ENCODE results near the gene TMEM117.
"Not testable (repeated sequence)": the region's sequence is repeated elsewhere in the genome, so short reads cannot be mapped to it uniquely, and the experiment has no call there.

TMEM117 gene

DNA sequence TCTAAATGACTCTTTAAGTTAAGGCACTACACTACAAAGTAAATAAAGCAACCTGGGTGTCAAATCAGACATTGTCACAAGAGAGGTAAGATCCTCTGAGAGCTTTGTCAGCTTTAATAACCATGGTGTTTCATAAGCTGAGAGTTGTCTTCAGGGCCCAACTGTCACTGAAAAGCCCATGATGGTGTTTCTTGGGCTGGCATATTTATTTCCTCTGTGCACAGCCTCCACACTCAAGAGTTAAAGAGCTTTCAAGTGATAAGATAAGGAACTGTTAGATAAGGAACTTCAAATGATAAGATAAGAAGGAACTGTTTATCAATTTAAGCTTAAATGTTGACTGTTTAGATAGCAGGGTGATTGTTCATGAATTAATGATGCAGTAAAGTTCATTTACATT, 495.4 kb downstream of the TMEM117 start:
- no peak for DNase-seq

DNA sequence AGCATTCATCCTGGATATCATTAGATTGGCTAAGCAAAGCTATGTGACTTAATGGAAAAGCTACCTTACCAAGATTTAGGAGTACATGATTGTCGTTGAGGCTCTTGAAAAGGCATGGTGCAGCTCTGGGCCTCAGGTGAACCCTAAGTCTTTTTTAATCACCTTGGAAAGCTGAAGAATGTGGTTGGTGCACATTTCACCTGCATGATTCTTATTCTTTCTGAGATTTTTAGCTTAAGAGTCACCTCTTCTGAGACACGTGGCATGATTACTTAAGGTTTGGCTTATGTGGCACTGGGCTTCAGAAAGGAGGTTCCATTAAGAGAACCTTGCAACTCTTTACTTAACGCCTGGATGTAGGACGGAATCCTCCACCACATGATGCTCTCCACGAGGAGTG, 498.5 kb downstream of the TMEM117 start:
- DNase-seq: no peak

DNA sequence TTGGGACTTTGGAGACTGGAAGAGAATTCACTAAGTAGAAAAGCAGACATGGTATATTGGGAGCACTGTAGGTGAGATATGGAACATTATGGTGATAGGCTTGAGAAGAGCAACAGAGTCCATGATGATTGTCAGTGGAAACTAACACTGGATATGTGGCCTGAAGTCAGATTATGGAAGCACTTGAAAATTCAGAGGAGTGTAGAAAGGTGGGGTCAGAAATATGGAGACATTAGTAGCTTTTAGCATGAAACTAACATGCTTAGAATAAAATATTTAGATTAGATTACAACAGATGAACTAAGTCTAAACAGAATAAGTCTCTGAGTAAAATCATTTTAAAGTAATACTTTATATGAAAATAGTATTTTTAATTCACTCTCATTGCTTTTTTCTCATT, 499.1 kb downstream of the TMEM117 start:
- no peak for DNase-seq

DNA sequence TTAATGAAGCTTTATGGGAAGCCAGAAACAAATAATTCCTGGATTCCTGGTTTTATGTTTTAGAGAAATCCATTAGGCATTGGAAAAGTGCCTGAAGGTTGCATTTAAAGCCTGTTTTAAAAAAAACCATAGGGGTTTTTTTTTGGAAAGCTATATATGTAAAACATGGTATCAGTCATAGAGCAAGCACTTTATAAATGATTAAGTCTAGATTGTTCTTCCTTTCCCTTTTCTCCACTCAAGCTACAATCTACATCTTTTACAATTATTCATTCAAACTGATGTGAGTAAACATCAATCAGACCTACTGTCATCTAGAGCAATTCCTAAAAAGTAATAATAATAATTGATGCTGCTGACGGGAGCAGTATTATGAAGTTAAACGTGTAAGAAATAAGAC, 500.7 kb downstream of the TMEM117 start:
- no peak for DNase-seq

DNA sequence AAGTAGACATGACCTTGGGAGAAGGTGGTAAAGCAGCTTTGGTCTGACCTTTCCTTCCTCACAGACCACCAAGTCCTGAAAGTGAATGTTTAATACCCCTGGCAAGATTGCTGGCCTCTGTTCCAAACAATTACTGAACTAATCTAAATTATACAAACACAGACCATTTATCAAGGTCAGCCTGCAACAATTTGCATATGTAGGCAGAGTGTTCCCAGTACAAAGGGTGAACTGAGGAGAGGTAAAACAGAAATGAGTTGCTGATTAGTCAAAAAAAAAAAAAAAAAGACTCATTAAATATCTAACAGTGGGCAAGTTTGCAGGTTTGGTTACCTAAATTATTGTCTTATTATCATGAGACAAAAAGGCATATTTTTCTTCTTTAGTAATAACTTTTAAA, 506.5 kb downstream of the TMEM117 start:
- no peak for DNase-seq

DNA sequence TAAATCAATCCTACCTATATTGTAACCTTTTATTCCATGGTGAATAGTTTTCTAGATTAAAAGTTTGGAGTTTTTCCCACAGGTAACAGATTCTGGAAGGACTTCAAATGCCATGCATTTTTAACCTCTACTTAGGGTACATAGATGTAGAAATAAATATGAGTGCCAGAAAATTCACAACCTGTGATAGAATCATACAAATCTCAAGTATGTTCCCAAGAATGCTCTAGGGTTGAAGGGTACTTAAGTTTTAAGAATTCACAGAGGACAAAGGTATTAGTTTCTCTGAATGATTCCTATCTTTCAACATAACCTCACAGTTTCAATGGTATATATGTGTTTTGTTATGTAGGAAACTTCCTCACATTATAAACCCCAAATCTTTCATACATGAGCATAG, 511.3 kb downstream of the TMEM117 start:
- DNase-seq: no peak

DNA sequence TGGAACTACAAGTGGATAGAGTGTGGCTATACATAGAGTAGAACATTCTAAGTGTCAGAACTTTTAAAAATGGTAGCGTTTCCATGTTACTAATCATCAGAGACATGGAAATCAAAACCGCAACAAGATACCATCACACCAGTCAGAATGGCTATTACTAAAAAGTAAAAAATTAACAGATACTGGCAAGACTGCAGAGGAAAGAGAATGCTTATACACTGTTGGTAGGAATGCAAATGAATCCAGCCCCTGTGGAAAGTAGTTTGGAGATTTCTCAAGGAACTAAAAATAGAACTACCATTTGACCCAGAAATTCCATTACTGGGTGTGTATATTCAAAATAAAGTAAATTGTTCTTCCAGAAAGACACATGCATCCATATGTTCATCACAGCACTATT, 521.6 kb downstream of the TMEM117 start:
- DNase-seq: no peak

DNA sequence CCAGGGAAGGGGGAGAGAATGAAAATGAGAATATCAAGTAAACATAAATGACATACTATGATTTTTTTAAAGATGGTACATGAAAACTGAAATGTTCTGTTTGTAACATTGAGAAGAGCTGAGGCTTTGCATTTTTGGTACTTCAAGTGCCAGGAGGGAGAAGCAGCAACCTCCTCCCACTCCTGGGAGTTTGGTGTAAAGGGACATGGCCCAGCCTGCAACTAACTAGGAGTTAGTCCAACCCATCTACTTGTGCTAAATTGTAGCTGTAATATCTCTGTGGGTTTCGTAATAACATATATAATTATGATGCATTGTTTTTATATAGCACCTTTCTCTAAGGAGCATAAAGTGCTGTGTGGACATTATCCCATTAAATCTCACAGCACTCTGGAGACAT, 522.8 kb downstream of the TMEM117 start:
- DNase-seq: no peak

DNA sequence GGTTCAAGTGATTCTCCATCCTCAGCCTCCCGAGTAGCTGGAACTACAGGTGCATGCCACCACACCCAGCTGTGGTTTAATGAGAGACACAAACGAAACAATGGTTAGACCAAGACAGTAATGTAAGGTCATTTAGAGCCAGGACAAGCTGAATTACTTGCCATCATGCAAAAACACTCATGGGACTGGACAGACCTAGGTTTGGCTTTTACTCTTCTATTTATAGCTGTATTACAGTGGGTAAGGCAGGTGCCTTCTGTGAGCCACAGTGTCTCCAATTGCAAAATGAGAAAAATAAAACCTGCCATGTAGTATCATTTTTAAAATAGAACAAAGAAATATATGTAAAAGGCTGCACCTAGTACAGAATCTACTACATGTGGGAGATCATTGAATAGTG, 527.1 kb downstream of the TMEM117 start:
- no peak for DNase-seq

DNA sequence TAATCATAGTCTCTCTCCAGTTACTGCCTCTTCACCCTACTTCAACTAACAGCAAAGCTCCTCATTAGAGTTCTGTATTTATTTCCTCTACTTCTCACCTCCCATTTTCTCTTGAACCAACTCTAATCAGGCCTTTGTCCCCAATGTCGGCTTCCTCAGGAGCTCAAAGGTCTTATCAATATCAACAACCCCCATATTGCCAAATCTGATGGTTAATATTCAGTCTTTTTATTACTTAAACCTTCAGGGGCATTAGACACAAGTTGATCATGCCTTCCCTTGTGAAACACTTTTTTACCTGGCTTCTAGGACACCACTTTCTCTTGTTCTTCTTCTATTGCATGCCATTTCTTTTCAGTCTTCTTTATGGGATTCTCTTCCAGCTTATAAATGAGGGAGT, 531.3 kb downstream of the TMEM117 start:
- no peak for DNase-seq

DNA sequence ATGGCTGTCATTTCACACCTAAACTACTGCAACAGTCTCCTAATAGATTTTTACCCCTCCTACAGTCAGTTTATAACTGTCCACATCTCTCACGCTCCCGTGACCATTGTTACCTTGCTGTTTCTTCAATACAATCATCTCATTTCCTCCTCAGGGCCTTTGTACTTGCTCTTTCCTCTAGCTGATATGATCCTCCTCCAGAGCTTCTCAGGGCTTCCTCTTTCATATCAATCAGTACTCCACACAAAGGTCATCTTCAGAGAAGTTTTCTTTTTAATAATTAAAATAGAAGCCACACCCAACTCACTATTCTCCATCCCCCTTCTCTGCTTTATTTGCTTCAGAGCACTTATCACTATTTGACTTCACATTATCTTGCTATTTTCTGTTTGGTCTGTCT, 532.0 kb downstream of the TMEM117 start:
- no peak for DNase-seq

DNA sequence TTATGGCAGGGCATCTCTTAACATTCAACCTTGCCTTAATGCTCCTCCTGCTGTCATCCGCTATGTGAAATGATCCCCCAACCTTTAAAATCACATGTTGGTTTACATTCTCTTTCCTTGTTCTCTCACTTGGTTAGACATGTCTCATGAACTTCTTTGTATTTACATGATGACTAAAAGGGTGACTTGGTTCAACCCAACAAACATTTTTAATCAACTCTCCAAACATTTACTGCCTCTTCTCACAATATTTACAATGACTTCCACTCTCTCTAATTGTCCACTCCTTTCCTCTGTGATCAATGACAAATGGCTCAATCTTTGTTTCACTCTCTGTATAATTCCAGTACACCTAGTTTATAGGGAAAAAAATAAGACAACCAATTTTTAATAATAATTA, 534.1 kb downstream of the TMEM117 start:
- no peak for DNase-seq

DNA sequence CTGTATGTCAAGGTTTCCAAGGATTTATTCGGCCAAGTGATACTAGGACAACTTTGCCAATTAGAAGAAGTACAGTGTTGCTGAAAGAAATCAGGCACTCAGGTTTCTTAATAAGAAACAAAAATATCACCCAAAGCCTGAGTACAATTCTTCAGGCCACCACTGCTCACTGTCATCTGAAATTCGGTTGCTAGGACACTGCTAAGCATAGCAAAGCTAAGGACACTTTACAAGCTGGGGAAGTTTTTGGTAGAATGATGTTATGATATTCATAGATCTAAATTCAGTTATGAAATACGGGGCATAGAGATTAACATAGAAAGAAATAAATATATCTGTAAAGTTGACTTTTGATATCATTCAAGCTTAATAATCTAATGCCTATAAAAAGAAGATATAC, 535.1 kb downstream of the TMEM117 start:
- DNase-seq: no peak

DNA sequence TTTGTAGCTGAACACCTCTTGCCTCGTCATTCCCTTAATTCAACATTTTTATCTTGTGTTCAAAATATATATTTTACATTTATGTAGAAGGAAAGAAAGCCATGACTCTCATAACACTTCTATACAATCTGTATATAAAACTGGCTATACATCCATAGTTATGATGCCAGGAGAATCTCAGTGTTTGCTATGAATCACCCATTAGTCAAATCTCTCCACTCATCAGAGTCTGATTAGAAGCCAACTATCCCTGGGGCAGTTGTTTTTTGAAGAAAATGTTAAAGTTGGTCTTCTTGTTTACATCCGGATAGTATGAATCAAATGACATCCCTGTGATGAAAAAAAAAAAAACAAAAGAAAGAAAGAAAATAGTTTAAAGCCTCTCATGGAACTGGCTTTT, 536.4 kb downstream of the TMEM117 start:
- DNase-seq: no peak

DNA sequence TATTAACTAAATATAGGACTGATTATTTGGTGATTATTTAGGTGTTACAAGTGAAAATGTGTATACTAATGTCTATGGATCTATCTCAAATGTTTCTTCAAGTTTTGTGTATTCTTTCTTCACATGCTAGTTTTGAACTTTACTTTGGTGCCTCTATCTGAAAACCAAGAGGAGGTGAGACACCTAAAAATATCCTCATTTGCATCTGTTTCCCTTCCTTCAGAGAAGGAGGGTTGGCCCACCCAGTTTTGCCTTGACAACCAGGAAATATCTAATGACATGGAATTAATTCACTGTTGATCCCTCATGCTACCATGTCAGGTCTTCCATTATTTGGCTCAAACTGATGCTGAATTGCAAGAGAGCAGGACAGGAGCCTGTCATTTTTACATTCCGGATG, 539.8 kb downstream of the TMEM117 start:
- DNase-seq: no peak

DNA sequence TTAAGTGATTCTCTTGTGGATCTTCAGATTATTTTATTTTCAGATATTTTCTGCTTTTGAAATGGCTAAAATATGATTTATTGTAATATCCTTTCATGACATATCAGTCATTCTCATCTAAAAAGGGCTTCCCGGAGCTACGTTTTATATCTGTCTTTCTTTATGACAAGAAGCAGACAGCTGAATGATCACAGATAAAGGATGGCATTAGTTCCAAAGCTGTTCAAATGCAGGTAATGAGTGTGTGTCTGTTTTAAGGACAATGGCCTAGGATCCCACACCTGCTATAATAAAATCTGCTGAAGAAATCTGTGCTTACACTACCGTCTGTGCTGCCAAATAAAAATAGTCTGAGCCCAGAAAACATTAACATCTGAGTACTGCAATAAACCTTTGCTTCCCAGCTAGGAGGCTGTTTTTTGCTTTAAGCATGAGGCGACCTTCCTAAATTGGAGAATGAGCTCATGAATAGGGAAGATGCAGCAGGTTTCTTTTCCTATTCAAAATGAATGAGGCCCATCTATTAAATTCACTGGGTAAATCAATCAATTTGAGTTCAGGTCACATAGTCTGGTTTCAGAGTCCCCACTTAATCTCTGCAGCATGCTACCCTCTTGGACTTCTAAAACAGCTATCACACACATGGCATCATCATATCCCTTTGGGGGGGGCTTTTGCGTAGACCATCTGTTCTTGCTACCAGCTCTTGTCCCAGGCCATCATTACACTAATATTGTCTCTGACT, 541.7 kb downstream of the TMEM117 start:
- DNase-seq: no peak

DNA sequence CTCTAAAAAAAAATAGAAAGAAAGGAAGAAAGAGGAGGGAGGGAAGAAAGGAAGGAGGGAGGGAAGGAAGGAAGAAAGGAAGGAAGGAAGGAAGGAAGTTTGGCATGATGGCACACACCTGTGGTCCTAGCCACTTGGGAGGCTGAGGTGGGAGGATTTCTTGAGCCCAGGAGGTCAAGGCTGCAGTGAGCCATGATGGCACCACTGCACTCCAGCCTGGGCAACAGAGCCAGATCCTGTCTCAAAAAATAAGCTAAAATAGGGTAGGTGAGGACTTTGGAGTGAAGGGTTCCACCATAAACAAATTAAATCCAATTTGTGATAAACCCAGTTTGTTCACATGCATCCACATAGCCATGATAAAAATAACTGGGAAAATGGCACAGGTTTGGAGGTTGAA, 543.2 kb downstream of the TMEM117 start:
- DNase-seq: not testable (repeated sequence)

DNA sequence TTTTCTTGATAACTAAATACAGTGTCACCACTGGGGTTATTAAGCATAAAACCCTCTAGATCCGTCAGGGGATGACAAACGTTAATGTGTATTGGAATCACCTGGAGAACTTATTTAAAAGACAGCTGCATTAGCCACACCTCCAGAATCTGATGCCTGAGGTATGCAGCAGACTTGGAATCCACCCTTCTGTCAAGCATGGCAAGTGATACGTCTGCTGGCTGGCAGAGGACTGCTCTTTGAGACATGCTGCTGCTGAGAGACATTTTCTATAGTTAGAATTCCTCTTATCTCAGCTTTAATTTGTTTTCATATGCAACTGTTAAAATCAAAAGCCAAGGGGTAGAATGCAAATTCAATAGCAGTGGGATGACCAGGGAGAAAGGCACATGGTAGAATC, 544.0 kb downstream of the TMEM117 start:
- no peak for DNase-seq

DNA sequence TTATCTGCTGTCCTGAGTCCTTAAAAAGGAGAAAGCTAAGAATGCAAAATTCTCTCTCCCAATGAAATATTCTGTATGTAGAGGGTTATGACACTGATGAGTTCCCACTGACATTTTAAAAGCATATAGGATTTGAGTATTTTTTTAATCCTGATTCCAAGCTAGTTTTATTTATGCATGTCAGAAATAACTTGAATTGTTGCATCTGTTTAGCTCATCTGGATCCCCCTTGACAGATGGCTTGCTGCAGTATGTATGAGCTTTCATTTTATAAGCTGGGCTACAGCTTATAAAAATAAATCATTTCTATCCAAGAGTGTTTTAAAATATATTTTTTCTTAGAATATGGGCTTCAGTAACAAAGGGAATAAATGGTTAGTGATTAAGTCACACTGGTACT, 545.0 kb downstream of the TMEM117 start:
- DNase-seq: no peak

DNA sequence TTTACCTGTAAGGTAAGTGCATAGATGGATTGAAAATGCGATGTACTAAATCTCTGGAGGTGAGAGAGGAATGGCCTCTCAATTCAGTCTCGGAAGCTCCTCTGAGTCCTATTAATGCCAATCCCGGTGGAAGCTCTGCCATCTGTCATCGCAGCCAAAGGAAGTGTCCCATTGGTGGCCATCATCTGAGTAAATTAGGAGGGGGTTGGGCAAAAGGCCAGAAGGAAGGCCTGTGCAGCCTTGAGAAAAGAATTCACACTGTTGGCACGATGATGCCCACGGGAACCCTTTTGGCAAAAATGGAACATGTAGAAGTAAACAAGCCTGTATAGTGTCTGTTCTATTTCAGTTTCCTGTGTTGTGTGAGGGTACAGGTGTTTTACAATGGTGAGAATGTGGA, 545.5 kb downstream of the TMEM117 start:
- no peak for DNase-seq

DNA sequence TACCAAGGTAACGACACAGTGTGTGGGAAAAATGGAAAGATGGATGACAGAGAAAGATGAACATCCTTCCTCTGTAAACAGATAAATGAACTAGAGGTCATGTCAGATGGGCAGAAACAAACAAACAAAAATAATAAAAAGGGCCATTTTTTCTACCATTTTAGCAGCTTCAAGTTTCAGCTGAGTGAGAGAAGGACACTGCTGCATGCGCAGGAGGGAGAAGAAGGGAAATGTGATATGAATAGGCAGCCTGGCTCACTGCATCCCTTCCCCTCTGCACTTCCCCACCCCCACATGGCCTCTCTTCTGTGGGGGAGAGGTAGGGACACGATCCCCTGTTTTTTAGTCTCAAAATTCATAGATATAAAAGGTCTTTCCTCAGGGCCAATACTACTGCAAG, 548.3 kb downstream of the TMEM117 start:
- DNase-seq: no peak

DNA sequence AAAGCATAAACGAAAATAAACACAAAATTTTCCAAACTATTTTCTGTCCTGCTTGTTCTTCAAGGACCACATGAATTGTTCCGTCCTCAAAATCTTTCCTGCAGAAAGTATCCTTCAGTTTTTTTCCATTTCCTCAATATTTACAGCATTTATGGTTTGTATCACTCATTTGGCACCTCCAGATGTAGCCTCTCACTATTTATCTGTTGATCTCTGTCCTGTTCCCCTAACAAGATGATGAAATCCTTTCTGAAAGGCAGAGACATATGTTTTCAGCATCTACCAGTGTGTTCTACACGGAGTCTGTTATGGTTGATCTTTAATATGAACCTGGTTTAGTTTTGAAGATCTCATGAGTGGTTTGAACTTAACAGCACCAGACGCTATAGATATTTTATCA, 550.1 kb downstream of the TMEM117 start:
- no peak for DNase-seq

DNA sequence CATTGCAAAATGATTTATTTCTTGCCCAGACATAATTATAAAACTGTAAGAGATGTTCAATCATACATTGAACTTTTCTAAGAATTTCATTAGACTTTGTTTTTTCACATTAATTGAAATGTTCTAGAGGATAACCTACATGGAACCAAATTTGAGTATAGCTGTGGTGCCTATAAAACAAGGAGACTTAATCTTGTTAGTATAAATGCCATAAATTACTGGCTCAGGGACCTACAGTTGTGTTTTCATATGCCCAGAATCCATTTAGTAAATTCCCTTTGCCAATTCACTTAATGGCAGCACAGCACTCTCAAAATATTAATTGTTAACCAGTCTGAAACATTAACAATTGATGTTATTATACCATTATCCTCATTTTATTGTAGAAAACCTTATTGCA, 551.7 kb downstream of the TMEM117 start:
- DNase-seq: no peak

DNA sequence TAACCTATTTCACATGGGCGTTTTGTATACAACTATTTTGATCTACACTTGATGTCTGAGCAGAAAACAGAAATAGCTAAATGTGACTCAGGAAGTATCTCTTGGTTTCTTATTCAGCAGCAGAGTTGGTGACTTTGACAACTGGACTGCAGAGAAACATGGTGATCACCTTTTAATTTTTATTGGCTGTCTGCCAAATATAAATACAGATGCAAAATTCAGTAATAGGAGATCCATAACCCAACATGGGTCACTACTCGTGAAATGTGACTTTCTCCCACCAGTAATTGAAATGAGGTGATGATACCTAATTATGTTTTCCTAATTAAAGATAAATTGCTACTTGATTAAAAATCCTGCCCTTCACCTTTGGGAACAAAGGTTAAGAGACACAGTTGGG, 553.2 kb downstream of the TMEM117 start:
- DNase-seq: no peak

DNA sequence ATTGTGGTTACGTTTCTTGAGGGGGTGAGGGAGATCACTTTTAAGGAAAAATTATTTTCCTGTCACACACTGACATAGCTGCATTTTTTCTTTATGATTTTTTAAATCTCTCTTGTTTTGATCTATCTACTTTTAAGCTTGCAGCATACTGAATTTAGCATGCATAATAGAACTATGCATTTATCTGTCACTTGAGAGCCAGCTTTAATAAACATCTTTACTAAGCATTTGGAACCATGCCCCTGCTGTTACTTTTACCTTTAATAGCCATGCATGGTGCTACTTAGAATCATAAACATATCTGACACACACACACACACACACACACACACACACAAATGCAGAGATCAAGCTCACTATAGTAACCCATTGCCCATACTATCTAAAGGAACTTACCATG, 554.0 kb downstream of the TMEM117 start:
- no peak for DNase-seq

DNA sequence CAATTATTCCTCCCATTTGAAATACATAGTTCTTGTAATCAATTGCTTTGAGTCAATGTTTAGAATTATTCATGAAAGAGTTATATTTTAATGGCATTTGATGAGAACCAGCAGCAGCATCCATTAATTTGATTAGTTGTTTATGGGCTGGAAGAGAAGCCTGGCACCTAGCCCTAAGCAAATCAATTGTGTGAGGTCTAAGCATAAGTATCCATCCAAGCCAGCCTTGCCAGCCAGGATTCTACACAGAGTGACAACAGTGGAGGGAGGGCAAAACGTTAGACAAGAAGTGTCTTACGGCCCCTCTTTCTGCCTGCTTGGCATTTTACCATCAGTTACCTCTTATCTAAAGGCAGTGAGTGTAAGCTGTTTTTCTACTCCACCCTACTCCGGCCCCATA, 561.8 kb downstream of the TMEM117 start:
- no peak for DNase-seq

Measured in activated effector memory CD4-positive, alpha-beta T cell treated with anti-CD3 and anti-CD28 coated beads, Interleukin-2, amount 50 U/mL, for 16 hours (primary cell).